Fibroblast of mammary gland (primary cell): Measurements from ENCODE around the gene COL5A3.

ENCODE experiments used
- DNase-seq: peaks from one replicate; pipeline ENCODE4 v3.0.0-alpha.2; 2010; ENCODE audit warnings: low read depth
- H3K4me3 ChIP-seq: 2 replicates; pipeline ENCODE4 v1.5.1; 2011; ENCODE audit warnings: low read depth, mild to moderate bottlenecking, low read length, moderate library complexity; ENCODE audit not compliant: control insufficient read depth
- CTCF ChIP-seq: conservative IDR thresholded peaks from 2 replicates; pipeline ENCODE4 v1.5.1; 2011; ENCODE audit warnings: low read depth, low read length, inconsistent platforms; ENCODE audit not compliant: control insufficient read depth, insufficient read depth

The COL5A3 gene

GRCh38 chr19:10000171-10000826 is 10.0 kb downstream of the COL5A3 start:
- DNase-seq = peak; percentile 66
- peak; percentile 86 for TF ChIP-seq CTCF
- no peak overlapping the region for H3K4me3 ChIP-seq

- no peak overlapping the region for H3K4me3 ChIP-seq
- TF ChIP-seq CTCF = no peak
- no peak for DNase-seq
These were observed 13.8 kb downstream of the COL5A3 start for GRCh38 chr19:9996541-9996940.

GRCh38 chr19:9995999-9996398 is 14.3 kb downstream of the COL5A3 start:
- TF ChIP-seq CTCF = no peak
- H3K4me3 ChIP-seq = no peak overlapping the region
- DNase-seq = no peak

- H3K4me3 ChIP-seq = no peak overlapping the region
- TF ChIP-seq CTCF = no peak
- no peak for DNase-seq
These were observed 15.2 kb downstream of the COL5A3 start for GRCh38 chr19:9995084-9995483.

- DNase-seq = no peak
These were observed 18.7 kb downstream of the COL5A3 start for GRCh38 chr19:9991425-9992191.

GRCh38 chr19:9989504-9989903 is 20.8 kb downstream of the COL5A3 start:
- H3K4me3 ChIP-seq = no peak overlapping the region
- no peak for DNase-seq
- TF ChIP-seq CTCF = no peak

More at GRCh38 chr19:9991425-9992191, 18.7 kb downstream of the COL5A3 start:
- TF ChIP-seq CTCF = no peak
- no peak overlapping the region for H3K4me3 ChIP-seq
